GM18519 (cell line): ENCODE results near the gene NOD2.

Experiments used
- ATAC-seq: cut with Tn5 transposase; IDR thresholded peaks from one replicate; pipeline ENCODE4 v1.9.1; 2021; ENCODE audit warnings: mild to moderate bottlenecking, moderate library complexity; ENCODE audit not compliant: unreplicated experiment, low FRiP score

The NOD2 gene

DNA sequence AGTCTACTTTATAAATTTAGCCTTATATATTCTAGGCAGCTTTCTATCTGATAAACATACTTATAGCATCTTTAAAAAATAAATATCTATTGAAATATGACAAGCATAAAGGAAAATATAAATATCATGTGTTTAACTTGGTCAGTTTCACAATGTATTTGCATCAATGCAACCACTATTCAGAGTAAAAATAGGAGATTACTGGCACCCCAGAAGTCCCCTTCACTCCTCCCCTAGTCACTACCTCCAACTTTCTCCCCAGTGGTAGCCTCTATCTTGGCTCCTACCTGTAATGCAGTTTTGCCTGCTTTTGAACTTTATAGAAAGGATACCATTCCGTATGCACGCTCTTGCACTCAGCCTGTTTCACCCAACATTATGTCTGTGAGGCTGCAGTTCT is 3.2 kb upstream of the NOD2 start:
- ATAC-seq: no peak

DNA sequence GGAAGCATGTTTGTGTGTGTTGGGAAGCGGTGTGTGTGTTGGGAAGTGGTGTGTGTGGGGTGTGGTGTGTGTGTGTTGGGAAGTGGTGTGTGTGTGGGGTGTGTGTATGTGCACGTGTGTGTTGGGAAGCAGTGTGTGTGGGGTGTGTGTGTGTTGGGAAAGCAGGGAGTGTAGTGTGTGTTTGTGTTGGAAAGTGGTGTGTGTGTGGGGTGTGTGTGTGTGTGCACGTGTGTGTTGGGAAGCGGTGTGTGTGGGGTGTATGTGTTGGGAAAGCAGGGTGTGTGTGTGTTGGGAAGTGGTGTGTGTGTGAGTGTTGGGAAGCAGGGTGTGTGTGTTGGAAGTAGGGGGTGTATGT is 785 bp upstream of the NOD2 start:
- no peak for ATAC-seq

GRCh38 chr16:50694206-50694605 is 800 bp downstream of the NOD2 start:
- ATAC-seq: no peak

DNA sequence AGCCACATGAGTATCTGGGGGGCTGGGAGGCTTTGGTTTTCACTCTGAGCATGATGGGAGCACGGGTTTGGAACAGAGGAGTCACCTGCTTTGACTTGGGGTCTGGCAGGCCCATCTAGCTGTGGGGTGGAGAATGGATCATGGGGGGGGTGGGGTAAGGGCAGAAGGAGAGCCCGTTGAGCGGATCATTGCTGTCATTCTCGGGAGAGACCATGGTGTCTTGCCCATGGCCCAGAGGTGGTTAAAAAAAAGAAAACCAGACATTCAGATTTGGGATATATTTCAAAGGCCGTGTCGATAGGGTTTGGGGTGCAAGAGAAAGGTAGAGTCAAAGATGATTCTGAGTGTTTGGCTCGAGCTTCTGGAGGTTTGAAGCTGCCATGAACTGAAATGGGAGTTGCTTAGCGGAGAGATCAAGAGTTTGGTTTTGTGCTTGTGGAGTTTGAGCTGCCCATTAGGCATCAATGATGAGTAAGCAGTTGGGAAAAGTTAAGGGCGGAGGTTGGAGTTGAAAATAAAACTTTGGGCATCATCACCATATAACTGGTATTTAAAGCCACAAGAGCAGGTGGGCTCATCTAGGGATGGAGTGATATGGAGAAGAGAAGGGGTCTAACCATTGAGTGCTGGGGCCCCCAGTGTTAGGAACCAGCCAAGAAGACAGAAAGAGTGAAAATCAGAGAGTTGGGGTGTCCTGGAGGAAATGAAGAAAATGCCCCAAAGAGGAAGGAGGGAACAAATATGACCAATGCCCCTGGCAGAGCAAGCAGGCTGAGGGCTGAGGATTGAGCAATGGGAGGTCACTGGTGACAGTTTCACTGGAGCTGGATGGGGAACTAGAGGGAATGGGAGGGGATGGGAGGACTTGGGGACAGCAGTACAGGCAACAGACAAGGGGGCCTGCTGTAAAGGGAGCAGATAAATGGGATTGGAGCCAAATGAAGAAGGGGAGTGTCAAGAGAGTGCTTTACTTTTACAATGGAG is 1.9 kb downstream of the NOD2 start:
- ATAC-seq: no peak

- no peak for ATAC-seq
These were observed 2.7 kb downstream of the NOD2 start for GRCh38 chr16:50696126-50696525.

DNA sequence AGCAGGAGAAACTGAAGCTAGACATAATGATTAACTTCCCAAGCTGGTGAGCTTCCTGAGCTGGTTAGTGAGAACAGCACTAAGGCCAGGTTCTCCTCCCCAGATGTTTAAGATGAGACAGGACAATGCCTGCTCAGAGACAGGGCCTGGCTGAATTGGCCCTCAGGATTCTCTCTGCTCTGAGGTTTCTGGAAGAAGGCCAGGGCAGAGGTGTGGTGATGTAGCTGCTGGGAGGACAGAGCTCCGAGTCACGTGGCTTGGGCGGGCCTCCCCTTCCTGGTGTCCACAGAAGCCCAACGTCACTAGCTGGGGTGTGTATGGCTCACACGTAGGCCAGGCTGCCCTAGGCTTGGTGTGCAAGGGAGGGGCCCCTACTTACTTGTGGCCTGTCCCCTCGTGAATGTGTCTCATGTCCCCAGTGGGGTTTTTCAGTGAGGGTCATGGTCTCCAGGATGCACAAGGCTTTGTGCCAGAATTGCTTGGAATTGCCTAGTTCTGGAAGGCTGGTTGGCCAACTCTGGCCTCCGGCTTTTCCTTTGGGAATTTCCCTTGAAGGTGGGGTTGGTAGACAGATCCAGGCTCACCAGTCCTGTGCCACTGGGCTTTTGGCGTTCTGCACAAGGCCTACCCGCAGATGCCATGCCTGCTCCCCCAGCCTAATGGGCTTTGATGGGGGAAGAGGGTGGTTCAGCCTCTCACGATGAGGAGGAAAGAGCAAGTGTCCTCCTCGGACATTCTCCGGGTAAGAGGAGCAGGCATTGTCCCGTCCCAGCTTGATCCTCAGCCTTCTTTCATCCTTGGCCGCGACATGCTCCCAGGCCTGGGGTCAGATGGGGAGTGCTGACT is 3.4 kb downstream of the NOD2 start:
- no peak for ATAC-seq

- ATAC-seq: no peak
These were observed 4.0 kb downstream of the NOD2 start for GRCh38 chr16:50697421-50697715.

GRCh38 chr16:50697881-50698767 is 4.7 kb downstream of the NOD2 start:
- peak; percentile 31 for ATAC-seq

DNA sequence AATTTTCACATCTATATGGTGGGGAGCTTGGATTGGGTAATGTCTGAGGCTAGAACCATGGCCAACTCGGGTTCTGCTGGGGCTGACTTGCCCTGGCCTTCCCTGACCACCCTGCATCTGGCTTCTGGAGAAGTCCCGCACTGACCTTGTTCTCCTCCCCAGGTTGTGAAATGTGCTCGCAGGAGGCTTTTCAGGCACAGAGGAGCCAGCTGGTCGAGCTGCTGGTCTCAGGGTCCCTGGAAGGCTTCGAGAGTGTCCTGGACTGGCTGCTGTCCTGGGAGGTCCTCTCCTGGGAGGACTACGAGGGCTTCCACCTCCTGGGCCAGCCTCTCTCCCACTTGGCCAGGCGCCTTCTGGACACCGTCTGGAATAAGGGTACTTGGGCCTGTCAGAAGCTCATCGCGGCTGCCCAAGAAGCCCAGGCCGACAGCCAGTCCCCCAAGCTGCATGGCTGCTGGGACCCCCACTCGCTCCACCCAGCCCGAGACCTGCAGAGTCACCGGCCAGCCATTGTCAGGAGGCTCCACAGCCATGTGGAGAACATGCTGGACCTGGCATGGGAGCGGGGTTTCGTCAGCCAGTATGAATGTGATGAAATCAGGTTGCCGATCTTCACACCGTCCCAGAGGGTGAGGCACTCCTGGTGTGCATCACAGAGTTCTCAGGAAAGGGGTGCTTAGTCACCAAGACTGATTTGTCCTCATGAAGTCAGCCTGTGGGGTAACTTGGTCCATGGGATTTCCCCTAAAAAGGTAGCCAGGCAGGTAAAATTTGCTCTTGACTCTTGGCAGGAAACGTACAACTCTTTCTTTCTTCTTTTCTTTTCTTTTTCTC is 6.1 kb downstream of the NOD2 start:
- ATAC-seq: no peak

DNA sequence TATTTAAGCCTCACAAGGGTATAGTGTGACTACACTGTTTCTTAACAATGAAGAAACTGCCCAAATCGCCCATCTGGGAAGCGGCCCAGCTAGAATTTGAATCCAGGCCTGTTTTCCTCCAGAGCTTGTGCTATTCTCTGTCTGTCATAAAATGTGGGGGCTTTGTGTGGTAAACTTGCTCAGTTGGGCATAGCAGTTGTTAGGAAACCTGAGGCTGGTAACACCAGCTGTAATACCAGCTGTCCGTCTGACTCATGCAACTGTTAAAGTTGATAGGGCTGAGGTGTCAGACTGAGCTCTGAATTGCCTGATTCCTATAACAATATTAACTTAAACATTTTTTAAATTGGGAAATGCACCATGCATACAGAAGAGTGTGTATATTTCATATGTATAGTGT is 9.3 kb downstream of the NOD2 start:
- ATAC-seq: no peak

GRCh38 chr16:50704245-50704644 is 10.8 kb downstream of the NOD2 start:
- no peak for ATAC-seq

GRCh38 chr16:50705436-50706110 is 12.2 kb downstream of the NOD2 start:
- ATAC-seq: no peak

DNA sequence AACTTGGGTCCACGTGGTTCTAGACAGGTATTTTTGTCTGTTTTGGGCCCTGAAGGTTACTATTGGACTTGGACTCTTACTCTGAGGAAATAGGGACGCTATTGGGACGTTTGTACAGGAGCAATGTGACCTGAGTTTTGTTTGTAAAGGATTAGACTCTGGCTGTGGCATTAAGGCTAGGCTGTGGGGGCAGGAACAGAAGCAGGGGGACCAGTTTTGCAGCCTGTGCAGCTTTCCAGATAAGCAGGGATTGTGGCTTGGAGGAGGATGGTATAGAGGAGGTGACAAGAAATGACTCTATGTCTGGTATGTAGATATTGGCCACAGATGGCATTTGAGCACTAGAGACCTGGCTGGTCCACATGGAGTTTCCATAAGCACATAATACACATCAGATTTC is 12.8 kb downstream of the NOD2 start:
- no peak for ATAC-seq

DNA sequence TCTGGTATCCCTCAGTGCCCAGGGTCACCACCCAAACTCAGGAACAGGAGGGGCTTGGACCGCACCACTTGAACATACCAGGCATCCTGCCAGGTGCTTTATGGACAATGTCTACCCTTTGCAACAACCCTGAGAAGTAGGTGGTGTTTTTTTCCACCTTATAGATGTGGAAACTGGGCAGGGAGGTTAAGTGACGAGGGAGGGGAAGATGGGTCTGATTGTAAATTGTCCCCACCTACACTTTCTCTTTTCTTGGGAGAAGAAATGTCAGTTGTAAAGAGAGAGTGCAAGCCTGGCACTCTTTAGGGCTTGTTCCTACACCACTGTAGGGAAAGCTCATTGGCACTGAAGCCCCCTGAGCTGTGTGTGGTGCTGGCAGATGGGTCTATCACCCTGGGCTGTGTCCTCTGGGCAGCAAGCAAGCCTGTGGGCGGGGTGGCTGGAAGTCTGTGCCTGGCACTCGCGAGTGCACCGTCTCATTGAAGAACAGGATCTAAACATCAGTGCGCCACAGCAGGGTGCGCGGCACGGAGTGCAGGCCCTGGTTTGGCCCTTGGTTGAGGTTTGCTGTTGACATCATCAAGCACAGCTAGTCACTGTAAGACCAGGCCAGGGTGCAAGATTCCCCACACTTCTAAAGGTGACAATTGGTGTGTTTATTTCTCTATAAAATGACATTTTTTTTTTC is 15.1 kb downstream of the NOD2 start:
- ATAC-seq: no peak

DNA sequence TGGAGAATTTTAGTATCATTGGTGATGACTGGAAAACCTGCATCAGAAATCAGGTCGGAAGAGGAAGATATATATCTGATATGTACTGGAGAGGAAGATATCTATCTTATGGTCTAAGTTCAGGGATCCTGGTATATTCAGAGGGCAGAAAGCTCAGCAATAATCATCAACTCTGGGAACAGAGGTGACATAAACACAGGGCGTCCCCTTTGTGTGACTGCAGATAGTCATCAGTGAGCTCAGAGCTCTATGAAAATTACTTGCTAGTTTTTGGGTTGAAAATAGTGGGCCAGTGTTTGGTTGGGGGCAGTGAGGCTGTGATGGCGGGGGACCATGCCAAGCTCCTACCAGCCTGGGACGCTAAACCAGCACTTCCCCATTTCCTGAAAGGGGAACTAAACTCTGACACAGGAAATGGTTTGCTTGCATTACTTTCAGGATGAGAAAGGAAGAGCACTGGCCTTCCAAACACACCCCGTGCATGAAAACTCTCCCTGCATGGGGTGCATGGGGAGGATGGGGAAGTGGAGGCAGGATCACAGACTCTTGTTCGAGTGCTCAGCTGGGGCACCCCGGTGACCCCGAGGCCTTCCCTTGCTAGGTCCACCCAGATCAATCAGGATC is 15.8 kb downstream of the NOD2 start:
- no peak for ATAC-seq

GRCh38 chr16:50709980-50710379 is 16.6 kb downstream of the NOD2 start:
- no peak for ATAC-seq

DNA sequence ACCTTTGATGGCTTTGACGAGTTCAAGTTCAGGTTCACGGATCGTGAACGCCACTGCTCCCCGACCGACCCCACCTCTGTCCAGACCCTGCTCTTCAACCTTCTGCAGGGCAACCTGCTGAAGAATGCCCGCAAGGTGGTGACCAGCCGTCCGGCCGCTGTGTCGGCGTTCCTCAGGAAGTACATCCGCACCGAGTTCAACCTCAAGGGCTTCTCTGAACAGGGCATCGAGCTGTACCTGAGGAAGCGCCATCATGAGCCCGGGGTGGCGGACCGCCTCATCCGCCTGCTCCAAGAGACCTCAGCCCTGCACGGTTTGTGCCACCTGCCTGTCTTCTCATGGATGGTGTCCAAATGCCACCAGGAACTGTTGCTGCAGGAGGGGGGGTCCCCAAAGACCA is 17.6 kb downstream of the NOD2 start:
- ATAC-seq: no peak

- no peak for ATAC-seq
These were observed 18.6 kb downstream of the NOD2 start for GRCh38 chr16:50711862-50712559.
